DMS 273 treated with DMSO at 0.1 percent for 48 hours (cell line): ENCODE data around the gene SPPL3.
"Not testable (repeated sequence)": the region's sequence is repeated elsewhere in the genome, so short reads cannot be mapped to it uniquely, and the experiment has no call there.

Experiments used
- DNase-seq: peaks from one replicate; lab custom pipeline; 2025; lab: John Stamatoyannopoulos, UW

SPPL3 gene

GRCh38 chr12:120920178-120920577, 16.0 kb upstream of the SPPL3 start:
- no peak for DNase-seq

GRCh38 chr12:120917748-120918147, 13.6 kb upstream of the SPPL3 start:
- no peak for DNase-seq

- no peak for DNase-seq
Observed at GRCh38 chr12:120916561-120916960, 12.4 kb upstream of the SPPL3 start.

- DNase-seq = no peak
Observed at GRCh38 chr12:120914794-120915193, 10.6 kb upstream of the SPPL3 start.

- no peak for DNase-seq
Observed at GRCh38 chr12:120909633-120910298, 5.6 kb upstream of the SPPL3 start.

- DNase-seq = peak; percentile 90
Observed at GRCh38 chr12:120905856-120906384, 1.8 kb upstream of the SPPL3 start.

- no peak for DNase-seq
Observed at GRCh38 chr12:120903412-120904196, 554 bp downstream of the SPPL3 start.

GRCh38 chr12:120902846-120903411, 1.2 kb downstream of the SPPL3 start:
- no peak for DNase-seq

- DNase-seq = no peak
Observed at GRCh38 chr12:120901818-120902217, 2.3 kb downstream of the SPPL3 start.

- not testable (repeated sequence) for DNase-seq
Observed at GRCh38 chr12:120901101-120901500, 3.1 kb downstream of the SPPL3 start.

GRCh38 chr12:120895532-120895931, 8.6 kb downstream of the SPPL3 start:
- DNase-seq = no peak

- no peak for DNase-seq
Observed at GRCh38 chr12:120892265-120892664, 11.9 kb downstream of the SPPL3 start.

- DNase-seq = no peak
Observed at GRCh38 chr12:120890963-120891362, 13.2 kb downstream of the SPPL3 start.

GRCh38 chr12:120887253-120888043, 16.7 kb downstream of the SPPL3 start:
- no peak for DNase-seq

GRCh38 chr12:120886199-120887018, 17.7 kb downstream of the SPPL3 start:
- no peak for DNase-seq

GRCh38 chr12:120885521-120885920, 18.6 kb downstream of the SPPL3 start:
- DNase-seq = no peak

- no peak for DNase-seq
Observed at GRCh38 chr12:120884644-120885043, 19.5 kb downstream of the SPPL3 start.

- no peak for DNase-seq
Observed at GRCh38 chr12:120882055-120882555, 22.1 kb downstream of the SPPL3 start.

- DNase-seq = no peak
Observed at GRCh38 chr12:120879718-120880300, 24.3 kb downstream of the SPPL3 start.

- no peak for DNase-seq
Observed at GRCh38 chr12:120879102-120879501, 25.1 kb downstream of the SPPL3 start.
